Retinal pigment epithelial cell (primary cell): ENCODE results near the gene ALDH5A1.

Source experiments
- DNase-seq: peaks from one replicate; pipeline ENCODE4 v3.0.0-alpha.2; 2010; ENCODE audit warnings: low read depth
- H3K4me3 ChIP-seq: 2 replicates; pipeline ENCODE4 v1.5.1; 2011; ENCODE audit warnings: mild to moderate bottlenecking, low read length, control low read depth, moderate library complexity
- CTCF ChIP-seq: conservative IDR thresholded peaks from 2 replicates; pipeline ENCODE4 v1.5.1; 2011; ENCODE audit warnings: low read depth, low read length, control low read depth, inconsistent platforms

ALDH5A1 gene

GRCh38 chr6:24564081-24564480, 69.3 kb downstream of the ALDH5A1 start:
- DNase-seq = no peak
- H3K4me3 ChIP-seq = no peak overlapping the region
- TF ChIP-seq CTCF = no peak

GRCh38 chr6:24565196-24565595, 70.4 kb downstream of the ALDH5A1 start:
- DNase-seq = no peak
- no peak for TF ChIP-seq CTCF
- no peak overlapping the region for H3K4me3 ChIP-seq

- no peak for TF ChIP-seq CTCF
- H3K4me3 ChIP-seq = no peak overlapping the region
- no peak for DNase-seq
Measured at GRCh38 chr6:24566020-24566767, 71.4 kb downstream of the ALDH5A1 start.

- no peak overlapping the region for H3K4me3 ChIP-seq
- no peak for DNase-seq
- TF ChIP-seq CTCF = no peak
Measured at GRCh38 chr6:24568683-24569082, 73.9 kb downstream of the ALDH5A1 start.

- TF ChIP-seq CTCF = no peak
- H3K4me3 ChIP-seq = no peak overlapping the region
- no peak for DNase-seq
Measured at GRCh38 chr6:24569811-24570210, 75.0 kb downstream of the ALDH5A1 start.

GRCh38 chr6:24571361-24571760, 76.6 kb downstream of the ALDH5A1 start:
- no peak for DNase-seq
- no peak for TF ChIP-seq CTCF
- H3K4me3 ChIP-seq = no peak overlapping the region

GRCh38 chr6:24574809-24575208, 80.0 kb downstream of the ALDH5A1 start:
- no peak for TF ChIP-seq CTCF
- DNase-seq = no peak
- no peak overlapping the region for H3K4me3 ChIP-seq
